Measurements from ENCODE around the gene ZNF782.
A peak's percentile ranks its signal among the peaks of the same experiment; 100 is the strongest.
"Not testable (repeated sequence)": the region's sequence is repeated elsewhere in the genome, so short reads cannot be mapped to it uniquely, and the experiment has no call there.

The ZNF782 gene

DNA sequence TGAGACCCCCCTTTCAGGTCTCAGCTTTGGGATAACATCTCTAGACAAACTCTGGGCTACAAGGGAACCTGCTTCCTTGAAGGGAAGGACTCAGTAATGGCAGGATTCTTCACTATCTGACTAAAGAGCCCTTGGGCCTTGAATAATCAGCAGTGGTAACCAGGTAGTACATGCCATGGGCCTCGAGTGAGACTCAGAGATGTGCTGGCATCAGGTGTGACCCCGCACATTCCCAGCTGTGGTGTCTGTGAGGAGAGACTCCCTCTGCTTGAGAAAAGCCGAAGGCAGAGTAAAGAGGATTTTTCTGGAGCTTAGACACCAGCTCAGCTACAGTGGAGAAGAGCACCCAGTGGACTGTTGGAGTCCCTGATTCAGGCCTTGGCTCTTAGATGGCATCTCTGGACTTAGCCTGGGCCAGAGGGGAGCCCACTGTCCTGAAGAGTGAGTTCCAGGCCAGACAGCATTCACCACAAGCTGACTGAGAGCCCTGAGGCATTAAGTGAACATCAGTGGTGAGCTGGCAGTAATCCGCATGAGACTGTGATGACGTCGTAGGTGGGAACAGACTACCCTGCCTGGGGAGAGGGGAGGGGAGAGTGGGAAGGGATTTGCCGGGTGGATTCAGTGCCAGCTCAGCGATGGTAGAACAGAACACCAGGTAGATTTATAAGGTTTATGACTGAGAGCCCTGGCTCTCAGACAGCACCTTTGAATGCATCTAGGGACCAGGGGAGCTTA is 5.3 kb upstream of the ZNF782 start:
- Mint-ChIP-seq H3K9me3 (no peaks in the 10 kb centered on the region), H3K36me3 (no peaks in the 10 kb centered on the region), H3K27me3 (no peaks in the 10 kb centered on the region), H3K4me3 (no peak overlapping the region), H3K4me1 (peaks cover 12% of the 10 kb centered on the region), H3K27ac (no peak overlapping the region)

- Mint-ChIP-seq H3K36me3 (peaks cover 2% of the 10 kb centered on the region), H3K4me1 (peaks cover 17% of the 10 kb centered on the region), H3K9me3 (no peaks in the 10 kb centered on the region), H3K27ac (no peak overlapping the region), H3K27me3 (no peaks in the 10 kb centered on the region), H3K4me3 (no peak overlapping the region)
Measured at GRCh38 chr9:96858670-96859069, 4.4 kb upstream of the ZNF782 start.

- Mint-ChIP-seq H3K27ac (no peak overlapping the region), H3K4me3 (no peak overlapping the region), H3K27me3 (no peaks in the 10 kb centered on the region), H3K4me1 (peaks cover 22% of the 10 kb centered on the region), H3K36me3 (peaks cover 2% of the 10 kb centered on the region), H3K9me3 (no peaks in the 10 kb centered on the region)
Measured at GRCh38 chr9:96858018-96858573, 3.8 kb upstream of the ZNF782 start.

- no peak overlapping the region for H3K4me3 Mint-ChIP-seq
Measured at GRCh38 chr9:96856363-96857286, 2.3 kb upstream of the ZNF782 start.

DNA sequence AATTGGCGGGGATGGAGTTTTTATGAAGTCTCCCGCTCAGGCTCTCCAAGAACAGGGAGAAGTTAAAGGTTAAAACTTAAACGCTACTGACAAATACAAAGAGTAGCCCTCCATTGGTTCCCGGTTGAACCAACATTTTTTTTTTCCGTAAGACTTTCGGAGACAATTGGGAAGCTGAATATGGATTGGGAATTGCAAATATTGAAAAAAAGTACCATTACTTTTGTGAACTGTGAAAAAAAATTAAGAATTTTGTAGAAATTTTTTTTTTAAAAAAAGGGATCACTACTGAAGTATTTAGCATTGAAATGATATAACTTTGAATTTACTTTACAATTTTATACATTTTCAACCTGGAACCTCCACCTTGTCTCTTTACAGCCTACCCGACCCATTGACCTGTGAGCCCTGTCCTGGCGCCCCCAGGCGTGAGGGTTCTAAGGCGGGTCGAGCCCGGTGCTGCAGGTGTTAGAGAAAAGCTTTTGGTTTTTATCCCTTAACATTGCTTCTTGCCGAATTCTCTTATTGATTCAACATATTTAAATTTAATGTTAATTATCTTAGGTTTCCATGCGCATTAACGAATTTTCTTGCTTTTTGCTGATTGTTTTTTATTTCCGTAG is 448 bp upstream of the ZNF782 start:
- H3K4me1 Mint-ChIP-seq = peaks cover 46% of the 10 kb centered on the region
- peaks cover 2% of the 10 kb centered on the region for H3K36me3 Mint-ChIP-seq
- peak overlapping the region; percentile 100 for H3K4me3 Mint-ChIP-seq
- H3K9me3 Mint-ChIP-seq = no peaks in the 10 kb centered on the region
- H3K27me3 Mint-ChIP-seq = no peaks in the 10 kb centered on the region
- H3K27ac Mint-ChIP-seq = peak overlapping the region; percentile 100

More at GRCh38 chr9:96856363-96857286, 2.3 kb upstream of the ZNF782 start:
- no peak overlapping the region for H3K27ac Mint-ChIP-seq
- peaks cover 37% of the 10 kb centered on the region for H3K4me1 Mint-ChIP-seq
- H3K36me3 Mint-ChIP-seq = peaks cover 2% of the 10 kb centered on the region
- H3K27me3 Mint-ChIP-seq = no peaks in the 10 kb centered on the region
- no peaks in the 10 kb centered on the region for H3K9me3 Mint-ChIP-seq

- Mint-ChIP-seq H3K27ac (no peak overlapping the region), H3K4me1 (peaks cover 60% of the 10 kb centered on the region), H3K27me3 (no peaks in the 10 kb centered on the region)
Measured at GRCh38 chr9:96852676-96853075, 1.6 kb downstream of the ZNF782 start.

GRCh38 chr9:96844040-96844439 is 10.3 kb downstream of the ZNF782 start:
- no peak overlapping the region for H3K27ac Mint-ChIP-seq
- peaks cover 43% of the 10 kb centered on the region for H3K9me3 Mint-ChIP-seq
- H3K36me3 Mint-ChIP-seq = peaks cover 83% of the 10 kb centered on the region
- H3K4me1 Mint-ChIP-seq = peaks cover 42% of the 10 kb centered on the region
- no peaks in the 10 kb centered on the region for H3K27me3 Mint-ChIP-seq
- H3K4me3 Mint-ChIP-seq = no peak overlapping the region

More at GRCh38 chr9:96852676-96853075, 1.6 kb downstream of the ZNF782 start:
- peaks cover 17% of the 10 kb centered on the region for H3K36me3 Mint-ChIP-seq
- peaks cover 6% of the 10 kb centered on the region for H3K9me3 Mint-ChIP-seq
- H3K4me3 Mint-ChIP-seq = peak overlapping the region; percentile 100

DNA sequence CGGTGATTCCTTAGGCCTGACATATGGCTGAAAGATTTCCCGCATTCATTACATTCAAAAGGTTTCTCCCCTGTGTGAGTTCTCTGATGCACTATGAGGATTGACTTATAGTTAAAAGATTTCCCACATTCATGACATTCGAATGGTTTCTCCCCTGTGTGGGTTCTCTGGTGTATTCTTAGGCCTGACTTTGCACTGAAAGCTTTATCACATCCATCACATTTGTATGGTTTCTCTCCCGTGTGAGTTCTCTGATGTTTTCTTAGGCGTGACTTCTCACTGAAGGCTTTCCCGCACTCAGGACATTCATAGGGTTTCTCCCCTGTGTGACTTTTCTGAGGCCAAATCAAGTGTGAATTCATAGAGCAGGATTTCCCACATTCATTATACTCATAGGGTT is 35.8 kb downstream of the ZNF782 start:
- H3K27ac Mint-ChIP-seq = no peak overlapping the region
- H3K36me3 Mint-ChIP-seq = peaks cover 62% of the 10 kb centered on the region
- H3K27me3 Mint-ChIP-seq = no peaks in the 10 kb centered on the region
- no peaks in the 10 kb centered on the region for H3K4me1 Mint-ChIP-seq
- H3K4me3 Mint-ChIP-seq = no peak overlapping the region
- peaks cover 17% of the 10 kb centered on the region for H3K9me3 Mint-ChIP-seq

GRCh38 chr9:96817973-96818372 is 36.3 kb downstream of the ZNF782 start:
- H3K4me1 Mint-ChIP-seq = no peaks in the 10 kb centered on the region
- peaks cover 17% of the 10 kb centered on the region for H3K9me3 Mint-ChIP-seq
- H3K4me3 Mint-ChIP-seq = no peak overlapping the region
- peaks cover 62% of the 10 kb centered on the region for H3K36me3 Mint-ChIP-seq
- no peak overlapping the region for H3K27ac Mint-ChIP-seq
- no peaks in the 10 kb centered on the region for H3K27me3 Mint-ChIP-seq

DNA sequence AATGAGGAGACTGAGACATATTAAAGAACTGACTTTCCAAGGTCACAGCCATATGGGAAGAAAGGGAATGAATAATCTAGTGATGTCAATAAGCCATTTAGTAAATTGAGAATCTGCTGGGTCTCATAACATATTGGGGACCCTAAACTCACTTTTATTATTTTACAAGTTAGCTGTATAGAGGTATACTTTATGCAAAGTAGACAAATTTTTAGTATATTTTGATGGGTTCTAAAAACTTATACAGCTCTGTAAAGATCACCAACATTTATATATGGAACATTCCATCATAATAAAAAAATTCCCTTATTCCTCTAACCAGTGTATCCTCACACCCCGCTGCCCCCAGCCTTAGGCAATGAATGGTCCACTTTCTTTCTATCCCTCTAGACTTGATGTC is 40.7 kb downstream of the ZNF782 start:
- Mint-ChIP-seq H3K4me1 (no peaks in the 10 kb centered on the region), H3K27me3 (no peaks in the 10 kb centered on the region), H3K27ac (no peak overlapping the region), H3K4me3 (no peak overlapping the region), H3K9me3 (peaks cover 21% of the 10 kb centered on the region), H3K36me3 (peaks cover 35% of the 10 kb centered on the region)

- not testable (repeated sequence) for H3K4me1 Mint-ChIP-seq, H3K4me3 Mint-ChIP-seq, H3K27ac Mint-ChIP-seq, H3K27me3 Mint-ChIP-seq
- peaks cover 12% of the 10 kb centered on the region for H3K9me3 Mint-ChIP-seq
- H3K36me3 Mint-ChIP-seq = peaks cover 45% of the 10 kb centered on the region
Measured at GRCh38 chr9:96798959-96799358, 55.4 kb downstream of the ZNF782 start.

DNA sequence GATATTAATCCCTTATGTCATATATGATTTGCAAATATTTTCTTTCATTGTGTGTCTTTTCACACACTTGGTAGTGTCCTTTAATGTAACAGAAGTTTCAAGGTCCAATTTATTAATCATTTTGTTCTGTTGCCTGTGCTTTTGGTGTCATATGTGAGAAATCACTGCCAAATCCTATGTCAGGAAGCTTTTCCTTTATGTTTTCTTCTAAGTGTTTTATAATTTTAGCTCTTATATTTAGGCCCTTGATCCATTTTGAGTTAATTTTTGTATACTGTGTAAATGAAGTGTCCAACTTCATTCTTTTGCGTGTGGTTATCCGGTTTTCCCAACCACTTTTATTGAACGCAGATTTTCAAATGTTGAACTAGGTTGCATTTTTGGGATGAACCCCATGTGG is 70.3 kb downstream of the ZNF782 start:
- Mint-ChIP-seq H3K27me3 (no peaks in the 10 kb centered on the region), H3K9me3 (peaks cover 17% of the 10 kb centered on the region), H3K4me1 (peaks cover 23% of the 10 kb centered on the region), H3K4me3 (no peak overlapping the region), H3K27ac (no peak overlapping the region), H3K36me3 (peaks cover 25% of the 10 kb centered on the region)

DNA sequence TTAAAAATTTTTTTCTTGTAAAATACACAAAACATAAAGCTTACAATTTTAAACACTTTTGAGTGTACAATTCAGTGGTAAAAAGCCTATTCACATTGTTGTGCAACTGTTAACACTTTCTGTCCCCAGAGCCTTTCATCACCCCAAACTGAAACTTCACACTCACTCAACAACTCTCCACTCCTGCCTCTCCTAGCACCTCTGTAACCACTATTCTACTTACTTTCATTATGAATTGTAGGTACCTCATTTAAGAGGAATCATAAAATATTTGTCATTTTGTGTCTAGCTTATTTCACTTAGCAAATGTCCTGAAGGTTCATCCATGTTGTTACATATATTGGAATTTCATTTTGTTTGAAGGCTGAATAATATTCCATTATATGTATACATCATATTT is 72.1 kb downstream of the ZNF782 start:
- Mint-ChIP-seq H3K36me3 (peaks cover 15% of the 10 kb centered on the region), H3K27ac (peak overlapping the region; percentile 2), H3K4me1 (peaks cover 33% of the 10 kb centered on the region), H3K4me3 (no peak overlapping the region), H3K27me3 (no peaks in the 10 kb centered on the region), H3K9me3 (peaks cover 12% of the 10 kb centered on the region)

- H3K36me3 Mint-ChIP-seq = peaks cover 12% of the 10 kb centered on the region
- H3K27me3 Mint-ChIP-seq = no peaks in the 10 kb centered on the region
- peaks cover 12% of the 10 kb centered on the region for H3K9me3 Mint-ChIP-seq
- no peak overlapping the region for H3K27ac Mint-ChIP-seq
- H3K4me1 Mint-ChIP-seq = peaks cover 40% of the 10 kb centered on the region
- no peak overlapping the region for H3K4me3 Mint-ChIP-seq
Measured at GRCh38 chr9:96781552-96781951, 72.8 kb downstream of the ZNF782 start.

- Mint-ChIP-seq H3K27me3 (no peaks in the 10 kb centered on the region), H3K36me3 (peaks cover 18% of the 10 kb centered on the region), H3K9me3 (peaks cover 9% of the 10 kb centered on the region), H3K4me3 (peak overlapping the region; percentile 100), H3K4me1 (peaks cover 44% of the 10 kb centered on the region), H3K27ac (no peak overlapping the region)
Measured at GRCh38 chr9:96779089-96779488, 75.2 kb downstream of the ZNF782 start.

Measured in activated naive CD4-positive, alpha-beta T cell treated with anti-CD3 and anti-CD28 coated beads, Interleukin-2, amount 50 U/mL, for 24 hours (primary cell).